Measurements from ENCODE around the gene SMIM43.
A peak's percentile ranks its signal among the peaks of the same experiment; 100 is the strongest.

Gene SMIM43

DNA sequence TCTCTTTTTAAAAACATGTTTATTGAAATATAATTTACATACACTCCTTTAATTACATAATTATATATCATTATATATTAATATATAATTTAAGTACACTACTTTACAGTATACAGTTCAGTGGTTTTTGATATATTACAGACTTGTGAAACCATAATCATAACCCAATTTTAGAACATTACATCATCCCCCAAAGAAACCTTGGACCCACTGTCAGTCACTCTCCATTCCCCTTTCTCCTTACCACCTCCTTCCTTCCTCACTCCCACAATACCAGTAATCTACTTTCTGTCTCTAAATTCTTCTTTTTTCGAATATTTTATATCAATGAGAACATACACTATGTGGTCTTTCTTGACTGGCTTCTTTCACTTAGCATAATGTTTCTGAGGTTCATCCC lies 18.2 kb upstream of the SMIM43 start:
- no peak overlapping the region for H3K4me3 ChIP-seq (ENCODE audit: low read length)
- no peak for TF ChIP-seq CTCF (conservative IDR thresholded peaks at IDR 0.05; ENCODE audit: low read length)
- DNase-seq (ENCODE audit: low read depth), result no peak

DNA sequence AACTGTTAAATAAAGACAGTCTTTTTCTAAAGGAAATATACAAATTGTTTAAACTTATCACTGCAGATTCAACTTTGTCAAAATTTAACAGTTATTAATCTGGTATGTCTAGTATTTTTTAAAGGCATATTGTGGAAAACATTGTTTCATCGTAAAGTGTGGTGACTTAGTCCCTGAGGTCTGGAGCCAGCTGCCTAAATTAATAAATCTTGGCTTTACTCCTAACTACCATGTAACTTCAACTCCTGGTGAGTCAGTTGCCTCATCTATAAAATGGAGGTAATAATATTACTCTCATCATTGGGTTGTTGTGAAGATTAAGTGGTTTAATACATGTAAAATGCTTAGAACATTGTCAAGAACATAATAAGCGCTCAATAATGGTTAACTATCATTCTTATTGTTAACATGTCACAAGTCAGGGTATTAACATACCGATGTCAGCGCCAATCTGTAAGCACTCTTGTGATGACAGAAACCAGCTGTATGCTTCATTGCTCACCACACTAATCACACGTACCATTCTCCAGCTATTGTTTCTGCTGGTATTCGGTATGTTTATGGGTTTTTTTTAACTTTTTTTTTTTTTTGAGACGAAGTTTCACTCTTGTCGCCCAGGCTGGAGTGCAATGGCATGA lies 14.1 kb upstream of the SMIM43 start:
- no peak for TF ChIP-seq CTCF (conservative IDR thresholded peaks at IDR 0.05; ENCODE audit: low read length)
- DNase-seq (ENCODE audit: low read depth), result peak; percentile 88

GRCh38 chr4:121777625-121778024 lies 12.7 kb upstream of the SMIM43 start:
- no peak for TF ChIP-seq CTCF (conservative IDR thresholded peaks at IDR 0.05; ENCODE audit: low read length)
- no peak overlapping the region for H3K4me3 ChIP-seq (ENCODE audit: low read length)
- peak; percentile 17 for DNase-seq (ENCODE audit: low read depth)

More for the DNA sequence above, 14.1 kb upstream of the SMIM43 start:
- H3K4me3 ChIP-seq (ENCODE audit: low read length), result no peak overlapping the region

GRCh38 chr4:121776610-121777401 lies 11.8 kb upstream of the SMIM43 start:
- TF ChIP-seq CTCF (conservative IDR thresholded peaks at IDR 0.05; ENCODE audit: low read length), result no peak
- peak; percentile 54 for DNase-seq (ENCODE audit: low read depth)
- H3K4me3 ChIP-seq (ENCODE audit: low read length), result no peak overlapping the region

GRCh38 chr4:121773883-121774282 lies 8.9 kb upstream of the SMIM43 start:
- TF ChIP-seq CTCF (conservative IDR thresholded peaks at IDR 0.05; ENCODE audit: low read length), result no peak
- no peak for DNase-seq (ENCODE audit: low read depth)
- no peak overlapping the region for H3K4me3 ChIP-seq (ENCODE audit: low read length)

DNA sequence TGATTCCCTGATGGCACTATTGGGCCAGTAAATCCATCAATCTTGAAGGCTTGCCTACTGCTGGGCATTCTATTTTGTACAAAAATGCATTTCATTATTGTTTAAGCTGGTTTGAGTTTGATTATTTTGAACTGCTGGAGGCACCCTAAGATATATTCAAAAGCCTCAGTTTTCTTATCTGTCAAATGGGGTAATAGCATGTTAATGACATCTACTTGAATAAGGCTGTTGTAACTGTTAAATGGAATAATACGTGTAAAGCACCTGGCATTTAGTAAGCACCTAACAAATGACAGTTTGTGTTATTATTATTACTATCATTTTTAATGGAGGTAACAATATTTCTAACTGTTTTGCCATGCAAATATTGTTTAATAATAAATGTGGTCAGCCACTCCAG lies 6.9 kb upstream of the SMIM43 start:
- H3K4me3 ChIP-seq (ENCODE audit: low read length), result no peak overlapping the region
- no peak for TF ChIP-seq CTCF (conservative IDR thresholded peaks at IDR 0.05; ENCODE audit: low read length)
- DNase-seq (ENCODE audit: low read depth), result no peak

GRCh38 chr4:121769341-121769740 lies 4.4 kb upstream of the SMIM43 start:
- no peak for DNase-seq (ENCODE audit: low read depth)

More at GRCh38 chr4:121769341-121769740, 4.4 kb upstream of the SMIM43 start:
- no peak for TF ChIP-seq CTCF (conservative IDR thresholded peaks at IDR 0.05; ENCODE audit: low read length)
- H3K4me3 ChIP-seq (ENCODE audit: low read length), result no peak overlapping the region
